ENCODE results near the gene SLC24A2. TPM values are rescaled to one million over a fixed set of nuclear protein-coding genes. Genes with fewer than 3 reads are reported as not detected.
"Not testable (repeated sequence)": the region's sequence is repeated elsewhere in the genome, so short reads cannot be mapped to it uniquely, and the experiment has no call there.

Gene SLC24A2
- total RNA-seq (0.08 and 0.10 TPM in 2 replicates), polyA plus RNA-seq (0.19 and 0.27 TPM in 2 replicates)

GRCh38 chr9:19788614-19789271 lies at the start of gene SLC24A2:
Gene SLC24A2 (minus strand): TSS chr9:19789037.
- peak; percentile 25 for DNase-seq (ENCODE audit: low spot score)
- Histone ChIP-seq H3K9me2 (replicated peaks; ENCODE audit: insufficient read depth) (no peaks in the 10 kb centered on the region), H3K27me3 (peaks cover 68% of the 10 kb centered on the region), H3K36me3 (replicated peaks; ENCODE audit: insufficient read depth, low read depth) (no peaks in the 10 kb centered on the region), H3K4me3 (no peak within 1 kb of the TSS), H3K4me2 (peak within 1 kb of the TSS; percentile 88), H3K9me3 (ENCODE audit: low read depth) (no peaks in the 10 kb centered on the region), H2AFZ (no peak within 1 kb of the TSS), H3K4me1 (ENCODE audit: insufficient read depth) (no peaks in the 10 kb centered on the region), H4K20me1 (ENCODE audit: insufficient read depth, poor library complexity, severe bottlenecking) (no peaks in the 10 kb centered on the region), H3K27ac (no peak within 1 kb of the TSS), H3K79me2 (no peaks in the 10 kb centered on the region)
- 2% methylated on average over 52 of the region's 67 CpGs for WGBS (ENCODE audit: low lambda C conversion rate, missing lambda C conversion rate)
- peak; percentile 59 for TF ChIP-seq EZH2 (IDR thresholded peaks at IDR 0.05; ENCODE audit: borderline replicate concordance)
- no peak for TF ChIP-seq EZH2phosphoT487 (IDR thresholded peaks at IDR 0.05; ENCODE audit: low read depth, severe bottlenecking, unreplicated experiment)

GRCh38 chr9:19833331-19833730 lies 44.5 kb upstream of the SLC24A2 start:
- not testable (repeated sequence) for H3K79me2 ChIP-seq; H3K27me3 ChIP-seq; H3K9me2 ChIP-seq (replicated peaks; ENCODE audit: insufficient read depth); H3K9me3 ChIP-seq (ENCODE audit: low read depth); H3K27ac ChIP-seq; H3K4me2 ChIP-seq; DNase-seq (ENCODE audit: low spot score); H2AFZ ChIP-seq; H3K4me3 ChIP-seq; H3K36me3 ChIP-seq (replicated peaks; ENCODE audit: insufficient read depth, low read depth); H3K4me1 ChIP-seq (ENCODE audit: insufficient read depth); H4K20me1 ChIP-seq (ENCODE audit: insufficient read depth, poor library complexity, severe bottlenecking)
- 94% methylated on average over 9 of the region's 9 CpGs for WGBS (ENCODE audit: low lambda C conversion rate, missing lambda C conversion rate)

GRCh38 chr9:19830796-19831195 lies 42.0 kb upstream of the SLC24A2 start:
- TF ChIP-seq, protein P1, sequence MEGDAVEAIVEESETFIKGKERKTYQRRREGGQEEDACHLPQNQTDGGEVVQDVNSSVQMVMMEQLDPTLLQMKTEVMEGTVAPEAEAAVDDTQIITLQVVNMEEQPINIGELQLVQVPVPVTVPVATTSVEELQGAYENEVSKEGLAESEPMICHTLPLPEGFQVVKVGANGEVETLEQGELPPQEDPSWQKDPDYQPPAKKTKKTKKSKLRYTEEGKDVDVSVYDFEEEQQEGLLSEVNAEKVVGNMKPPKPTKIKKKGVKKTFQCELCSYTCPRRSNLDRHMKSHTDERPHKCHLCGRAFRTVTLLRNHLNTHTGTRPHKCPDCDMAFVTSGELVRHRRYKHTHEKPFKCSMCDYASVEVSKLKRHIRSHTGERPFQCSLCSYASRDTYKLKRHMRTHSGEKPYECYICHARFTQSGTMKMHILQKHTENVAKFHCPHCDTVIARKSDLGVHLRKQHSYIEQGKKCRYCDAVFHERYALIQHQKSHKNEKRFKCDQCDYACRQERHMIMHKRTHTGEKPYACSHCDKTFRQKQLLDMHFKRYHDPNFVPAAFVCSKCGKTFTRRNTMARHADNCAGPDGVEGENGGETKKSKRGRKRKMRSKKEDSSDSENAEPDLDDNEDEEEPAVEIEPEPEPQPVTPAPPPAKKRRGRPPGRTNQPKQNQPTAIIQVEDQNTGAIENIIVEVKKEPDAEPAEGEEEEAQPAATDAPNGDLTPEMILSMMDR (IDR thresholded peaks at IDR 0.05; ENCODE audit: poor library complexity), result no peak
- TF ChIP-seq EZH2 (IDR thresholded peaks at IDR 0.05; ENCODE audit: borderline replicate concordance) (no peak), EZH2phosphoT487 (IDR thresholded peaks at IDR 0.05; ENCODE audit: low read depth, severe bottlenecking, unreplicated experiment) (no peak)
- Histone ChIP-seq H3K36me3 (replicated peaks; ENCODE audit: insufficient read depth, low read depth) (no peaks in the 10 kb centered on the region), H3K9me3 (ENCODE audit: low read depth) (no peaks in the 10 kb centered on the region), H4K20me1 (ENCODE audit: insufficient read depth, poor library complexity, severe bottlenecking) (no peaks in the 10 kb centered on the region), H3K27ac (no peak overlapping the region), H3K4me2 (no peak overlapping the region), H3K9me2 (replicated peaks; ENCODE audit: insufficient read depth) (no peaks in the 10 kb centered on the region), H3K4me3 (no peak overlapping the region), H3K4me1 (ENCODE audit: insufficient read depth) (no peaks in the 10 kb centered on the region), H3K27me3 (no peaks in the 10 kb centered on the region), H2AFZ (no peak overlapping the region), H3K79me2 (no peaks in the 10 kb centered on the region)
- DNase-seq (ENCODE audit: low spot score), result no peak
- WGBS (ENCODE audit: low lambda C conversion rate, missing lambda C conversion rate), result 94% methylated on average over 1 of the region's 1 CpG

GRCh38 chr9:19828576-19829109 lies 39.8 kb upstream of the SLC24A2 start:
- no peaks in the 10 kb centered on the region for H3K36me3 ChIP-seq (replicated peaks; ENCODE audit: insufficient read depth, low read depth)
- no peaks in the 10 kb centered on the region for H3K4me1 ChIP-seq (ENCODE audit: insufficient read depth)
- no peaks in the 10 kb centered on the region for H3K9me2 ChIP-seq (replicated peaks; ENCODE audit: insufficient read depth)
- H4K20me1 ChIP-seq (ENCODE audit: insufficient read depth, poor library complexity, severe bottlenecking), result no peaks in the 10 kb centered on the region
- H2AFZ ChIP-seq, result no peak overlapping the region
- no peak overlapping the region for H3K27ac ChIP-seq
- no peak for TF ChIP-seq EZH2phosphoT487 (IDR thresholded peaks at IDR 0.05; ENCODE audit: low read depth, severe bottlenecking, unreplicated experiment)
- TF ChIP-seq EZH2 (IDR thresholded peaks at IDR 0.05; ENCODE audit: borderline replicate concordance), result no peak
- TF ChIP-seq, protein P1 (IDR thresholded peaks at IDR 0.05; ENCODE audit: poor library complexity), result no peak
- H3K4me3 ChIP-seq, result no peak overlapping the region
- no peaks in the 10 kb centered on the region for H3K9me3 ChIP-seq (ENCODE audit: low read depth)
- H3K27me3 ChIP-seq, result no peaks in the 10 kb centered on the region
- no peak overlapping the region for H3K4me2 ChIP-seq
- DNase-seq (ENCODE audit: low spot score), result no peak
- no peaks in the 10 kb centered on the region for H3K79me2 ChIP-seq
- 66% methylated on average over 4 of the region's 4 CpGs for WGBS (ENCODE audit: low lambda C conversion rate, missing lambda C conversion rate)

Data from hepatocyte (in vitro differentiated cells).